IMR-90 (cell line): ENCODE data around the gene TRAPPC3L.

Experiments used
- BHLHE40 ChIP-seq: fragments of 150-350 bp; IDR thresholded peaks from 2 replicates; pipeline ENCODE4 v1.6.1; 2016; ENCODE audit warnings: mild to moderate bottlenecking, low read depth, low read length
- CEBPB ChIP-seq: IDR thresholded peaks from 2 replicates; pipeline ENCODE4 v1.6.1; 2012; ENCODE audit warnings: low read depth, low read length, improper control_type of control experiment
- CHD1 ChIP-seq: IDR thresholded peaks from 2 replicates; pipeline ENCODE4 v1.6.1; 2012; ENCODE audit warnings: low read depth, low read length, improper control_type of control experiment
- FOS ChIP-seq: fragments of 150-350 bp; IDR thresholded peaks from 2 replicates; pipeline ENCODE4 v1.6.1; 2016; ENCODE audit warnings: low read depth, low read length
- NFE2L2 ChIP-seq: fragments of 150-350 bp; IDR thresholded peaks from 2 replicates; pipeline ENCODE4 v1.6.1; 2016; ENCODE audit warnings: low read depth, mild to moderate bottlenecking, low read length
- POLR2A ChIP-seq: IDR thresholded peaks from 2 replicates; pipeline ENCODE4 v1.6.1; 2012; ENCODE audit warnings: mild to moderate bottlenecking, low read depth, low read length
- RAD21 ChIP-seq: IDR thresholded peaks from 2 replicates; pipeline ENCODE4 v1.6.1; 2012; ENCODE audit warnings: low read length, improper control_type of control experiment
- RFX5 ChIP-seq: IDR thresholded peaks from 2 replicates; pipeline ENCODE4 v1.8.0; 2012; ENCODE audit warnings: low read depth, mild to moderate bottlenecking, low read length, moderate library complexity
- USF2 ChIP-seq: fragments of 150-350 bp; IDR thresholded peaks from 2 replicates; pipeline ENCODE4 v1.6.1; 2017; ENCODE audit warnings: mild to moderate bottlenecking, antibody characterized with exemption, low read length, low read depth
- TF ChIP-seq, protein P1 (sequence below): conservative IDR thresholded peaks from 2 replicates; pipeline ENCODE4 v1.5.1; 2012; ENCODE audit warnings: mild to moderate bottlenecking, low read depth, low read length, improper control_type of control experiment
- TF ChIP-seq, protein P2 (sequence below): fragments of 150-350 bp; IDR thresholded peaks from 2 replicates; pipeline ENCODE4 v1.6.1; 2016; ENCODE audit warnings: low read depth, mild to moderate bottlenecking, low read length, moderate library complexity, borderline replicate concordance

DNA sequence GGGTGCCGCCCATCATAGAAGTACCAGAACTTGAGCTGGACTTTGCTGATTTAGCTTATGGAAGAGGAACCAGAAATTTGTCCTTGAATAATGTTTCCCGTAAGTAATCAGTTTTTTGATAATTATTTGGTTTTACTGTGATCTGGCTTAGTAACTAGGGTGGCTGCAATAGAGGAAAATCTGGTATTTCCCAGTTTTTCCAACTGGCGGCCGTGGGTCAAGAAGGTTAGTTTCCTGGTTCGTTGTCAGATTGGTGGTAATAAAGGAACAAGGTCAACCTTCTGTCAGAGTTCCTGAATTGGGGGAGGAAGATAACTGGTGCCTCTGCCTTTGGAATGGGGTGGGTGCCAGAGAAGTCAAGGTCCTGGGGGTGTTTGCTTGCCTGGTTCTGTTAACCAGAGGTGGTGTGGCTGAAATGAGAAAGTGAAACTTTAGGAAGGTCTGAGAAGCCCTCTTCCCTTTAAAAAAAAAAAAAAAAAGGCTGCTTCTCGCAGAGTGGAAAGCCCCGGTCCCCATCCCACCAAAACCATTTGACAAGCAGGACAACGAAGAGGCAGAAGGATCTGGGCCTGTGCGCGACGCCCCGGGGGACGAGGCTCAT, 84.1 kb downstream of the TRAPPC3L start, which contains the start of gene CALHM6:
- TF ChIP-seq, protein P1, sequence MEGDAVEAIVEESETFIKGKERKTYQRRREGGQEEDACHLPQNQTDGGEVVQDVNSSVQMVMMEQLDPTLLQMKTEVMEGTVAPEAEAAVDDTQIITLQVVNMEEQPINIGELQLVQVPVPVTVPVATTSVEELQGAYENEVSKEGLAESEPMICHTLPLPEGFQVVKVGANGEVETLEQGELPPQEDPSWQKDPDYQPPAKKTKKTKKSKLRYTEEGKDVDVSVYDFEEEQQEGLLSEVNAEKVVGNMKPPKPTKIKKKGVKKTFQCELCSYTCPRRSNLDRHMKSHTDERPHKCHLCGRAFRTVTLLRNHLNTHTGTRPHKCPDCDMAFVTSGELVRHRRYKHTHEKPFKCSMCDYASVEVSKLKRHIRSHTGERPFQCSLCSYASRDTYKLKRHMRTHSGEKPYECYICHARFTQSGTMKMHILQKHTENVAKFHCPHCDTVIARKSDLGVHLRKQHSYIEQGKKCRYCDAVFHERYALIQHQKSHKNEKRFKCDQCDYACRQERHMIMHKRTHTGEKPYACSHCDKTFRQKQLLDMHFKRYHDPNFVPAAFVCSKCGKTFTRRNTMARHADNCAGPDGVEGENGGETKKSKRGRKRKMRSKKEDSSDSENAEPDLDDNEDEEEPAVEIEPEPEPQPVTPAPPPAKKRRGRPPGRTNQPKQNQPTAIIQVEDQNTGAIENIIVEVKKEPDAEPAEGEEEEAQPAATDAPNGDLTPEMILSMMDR = no peak
- TF ChIP-seq NFE2L2 (no peak), POLR2A (no peak), RFX5 (no peak), RAD21 (no peak), CHD1 (no peak), USF2 (no peak), CEBPB (no peak), FOS (no peak), BHLHE40 (no peak)
- TF ChIP-seq, protein P2, sequence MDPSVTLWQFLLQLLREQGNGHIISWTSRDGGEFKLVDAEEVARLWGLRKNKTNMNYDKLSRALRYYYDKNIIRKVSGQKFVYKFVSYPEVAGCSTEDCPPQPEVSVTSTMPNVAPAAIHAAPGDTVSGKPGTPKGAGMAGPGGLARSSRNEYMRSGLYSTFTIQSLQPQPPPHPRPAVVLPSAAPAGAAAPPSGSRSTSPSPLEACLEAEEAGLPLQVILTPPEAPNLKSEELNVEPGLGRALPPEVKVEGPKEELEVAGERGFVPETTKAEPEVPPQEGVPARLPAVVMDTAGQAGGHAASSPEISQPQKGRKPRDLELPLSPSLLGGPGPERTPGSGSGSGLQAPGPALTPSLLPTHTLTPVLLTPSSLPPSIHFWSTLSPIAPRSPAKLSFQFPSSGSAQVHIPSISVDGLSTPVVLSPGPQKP = no peak
